HTERT RPE-1 (cell line): ENCODE data around the gene ZNF506.
"Not testable (repeated sequence)": the region's sequence is repeated elsewhere in the genome, so short reads cannot be mapped to it uniquely, and the experiment has no call there.

Source experiments
- in situ Hi-C: fragments of 300-500 bp; cut with MboI; formaldehyde crosslinking; loops from 4 replicates; pipeline ENCODE4 v1.14.3; 2020; ENCODE audit warnings: low sequenced_read_pairs

The ZNF506 gene

GRCh38 chr19:19746286-19747213 lies 75.0 kb downstream of the ZNF506 start:
- in situ Hi-C loops, result no loop called here

- in situ Hi-C loops, result no loop called here
These were observed 75.9 kb downstream of the ZNF506 start for GRCh38 chr19:19745496-19746285.

GRCh38 chr19:19744641-19745040 lies 76.9 kb downstream of the ZNF506 start:
- in situ Hi-C loops, result no loop called here

GRCh38 chr19:19743921-19744320 lies 77.6 kb downstream of the ZNF506 start:
- in situ Hi-C loops, result not testable (repeated sequence)

- in situ Hi-C loops, result no loop called here
These were observed 78.4 kb downstream of the ZNF506 start for GRCh38 chr19:19743176-19743575.

- in situ Hi-C loops, result no loop called here
These were observed 78.8 kb downstream of the ZNF506 start for GRCh38 chr19:19742773-19743172.
